Activated naive CD8-positive, alpha-beta T cell treated with anti-CD3 and anti-CD28 coated beads for 36 hours (primary cell): ENCODE results near the gene VRK1. TPM values are rescaled to one million over a fixed set of nuclear protein-coding genes. Genes with fewer than 3 reads are reported as not detected.

Experiments
- DNase-seq: peaks from one replicate; pipeline ENCODE4 v3.0.0; 2021
- H3K27ac Mint-ChIP-seq: one replicate; pipeline ENCODE4 v1.8.0; 2022; ENCODE audit warnings: mild to moderate bottlenecking, moderate library complexity, mixed read lengths
- H3K27me3 Mint-ChIP-seq: one replicate; pipeline ENCODE4 v1.8.0; 2022; ENCODE audit warnings: mild to moderate bottlenecking, mixed read lengths
- H3K36me3 Mint-ChIP-seq: one replicate; pipeline ENCODE4 v1.8.0; 2021; ENCODE audit warnings: mild to moderate bottlenecking, mixed read lengths
- H3K4me1 Mint-ChIP-seq: one replicate; pipeline ENCODE4 v1.8.0; 2021; ENCODE audit warnings: mixed read lengths
- H3K4me3 Mint-ChIP-seq: one replicate; pipeline ENCODE4 v1.8.0; 2022; ENCODE audit warnings: mild to moderate bottlenecking, moderate library complexity, mixed read lengths
- H3K9me3 Mint-ChIP-seq: one replicate; pipeline ENCODE4 v1.8.0; 2022; ENCODE audit warnings: mixed read lengths
- total RNA-seq, 2 experiments: library from RNA; stranded (reverse); gene quantifications; one replicate each; pipeline ENCODE4 v1.2.3, GENCODE V29; 2021

Gene VRK1
- total RNA-seq, 2 experiments from 2014 or later: 85.7 to 96.8 TPM

GRCh38 chr14:96801931-96802330, 4.7 kb downstream of the VRK1 start:
- H3K4me3 Mint-ChIP-seq: no peak overlapping the region
- DNase-seq: no peak
- peaks cover 34% of the 10 kb centered on the region for H3K36me3 Mint-ChIP-seq
- no peak overlapping the region for H3K27ac Mint-ChIP-seq
- H3K27me3 Mint-ChIP-seq: no peaks in the 10 kb centered on the region
- peaks cover 49% of the 10 kb centered on the region for H3K4me1 Mint-ChIP-seq
- H3K9me3 Mint-ChIP-seq: no peaks in the 10 kb centered on the region

- Mint-ChIP-seq H3K9me3 (no peaks in the 10 kb centered on the region), H3K4me1 (peaks cover 48% of the 10 kb centered on the region), H3K36me3 (peaks cover 38% of the 10 kb centered on the region), H3K4me3 (no peak overlapping the region), H3K27me3 (no peaks in the 10 kb centered on the region), H3K27ac (no peak overlapping the region)
- DNase-seq: no peak
Observed at GRCh38 chr14:96802963-96803362, 5.8 kb downstream of the VRK1 start.

GRCh38 chr14:96803958-96804357, 6.8 kb downstream of the VRK1 start:
- no peak overlapping the region for H3K27ac Mint-ChIP-seq
- no peak overlapping the region for H3K4me3 Mint-ChIP-seq
- H3K27me3 Mint-ChIP-seq: no peaks in the 10 kb centered on the region
- H3K9me3 Mint-ChIP-seq: no peaks in the 10 kb centered on the region
- DNase-seq: no peak
- H3K36me3 Mint-ChIP-seq: peaks cover 42% of the 10 kb centered on the region
- H3K4me1 Mint-ChIP-seq: peaks cover 42% of the 10 kb centered on the region

GRCh38 chr14:96804895-96805294, 7.7 kb downstream of the VRK1 start:
- Mint-ChIP-seq H3K27ac (no peak overlapping the region), H3K4me1 (peaks cover 41% of the 10 kb centered on the region), H3K36me3 (peaks cover 45% of the 10 kb centered on the region), H3K27me3 (no peaks in the 10 kb centered on the region), H3K4me3 (no peak overlapping the region), H3K9me3 (no peaks in the 10 kb centered on the region)
- DNase-seq: no peak

GRCh38 chr14:96805956-96806355, 8.8 kb downstream of the VRK1 start:
- peaks cover 42% of the 10 kb centered on the region for H3K4me1 Mint-ChIP-seq
- DNase-seq: no peak
- H3K4me3 Mint-ChIP-seq: no peak overlapping the region
- no peaks in the 10 kb centered on the region for H3K9me3 Mint-ChIP-seq
- peaks cover 51% of the 10 kb centered on the region for H3K36me3 Mint-ChIP-seq
- no peak overlapping the region for H3K27ac Mint-ChIP-seq
- H3K27me3 Mint-ChIP-seq: no peaks in the 10 kb centered on the region

- Mint-ChIP-seq H3K4me1 (peaks cover 48% of the 10 kb centered on the region), H3K27me3 (no peaks in the 10 kb centered on the region), H3K4me3 (no peak overlapping the region), H3K36me3 (peaks cover 55% of the 10 kb centered on the region), H3K9me3 (peaks cover 1% of the 10 kb centered on the region), H3K27ac (no peak overlapping the region)
- no peak for DNase-seq
Observed at GRCh38 chr14:96806836-96807235, 9.7 kb downstream of the VRK1 start.

GRCh38 chr14:96808619-96809406, 11.6 kb downstream of the VRK1 start:
- H3K4me3 Mint-ChIP-seq: no peak overlapping the region
- peaks cover 1% of the 10 kb centered on the region for H3K9me3 Mint-ChIP-seq
- H3K36me3 Mint-ChIP-seq: peaks cover 47% of the 10 kb centered on the region
- no peak for DNase-seq
- no peak overlapping the region for H3K27ac Mint-ChIP-seq
- no peaks in the 10 kb centered on the region for H3K27me3 Mint-ChIP-seq
- H3K4me1 Mint-ChIP-seq: peaks cover 50% of the 10 kb centered on the region

- H3K9me3 Mint-ChIP-seq: peaks cover 1% of the 10 kb centered on the region
- H3K27ac Mint-ChIP-seq: no peak overlapping the region
- DNase-seq: no peak
- peaks cover 33% of the 10 kb centered on the region for H3K4me1 Mint-ChIP-seq
- no peak overlapping the region for H3K4me3 Mint-ChIP-seq
- H3K36me3 Mint-ChIP-seq: peaks cover 42% of the 10 kb centered on the region
- H3K27me3 Mint-ChIP-seq: no peaks in the 10 kb centered on the region
Observed at GRCh38 chr14:96811265-96811664, 14.1 kb downstream of the VRK1 start.

- H3K36me3 Mint-ChIP-seq: peaks cover 38% of the 10 kb centered on the region
- no peak overlapping the region for H3K27ac Mint-ChIP-seq
- no peak overlapping the region for H3K4me3 Mint-ChIP-seq
Observed at GRCh38 chr14:96811985-96812667, 14.9 kb downstream of the VRK1 start.

GRCh38 chr14:96816281-96816680, 19.1 kb downstream of the VRK1 start:
- H3K27me3 Mint-ChIP-seq: no peaks in the 10 kb centered on the region
- H3K27ac Mint-ChIP-seq: no peak overlapping the region
- H3K4me1 Mint-ChIP-seq: peaks cover 40% of the 10 kb centered on the region

More at GRCh38 chr14:96811985-96812667, 14.9 kb downstream of the VRK1 start:
- no peak for DNase-seq
- peaks cover 35% of the 10 kb centered on the region for H3K4me1 Mint-ChIP-seq
- H3K9me3 Mint-ChIP-seq: peaks cover 1% of the 10 kb centered on the region
- no peaks in the 10 kb centered on the region for H3K27me3 Mint-ChIP-seq

GRCh38 chr14:96817750-96818666, 20.8 kb downstream of the VRK1 start:
- H3K4me1 Mint-ChIP-seq: peaks cover 28% of the 10 kb centered on the region
- peaks cover 31% of the 10 kb centered on the region for H3K36me3 Mint-ChIP-seq
- H3K4me3 Mint-ChIP-seq: no peak overlapping the region
- no peak for DNase-seq
- H3K27ac Mint-ChIP-seq: no peak overlapping the region
- no peaks in the 10 kb centered on the region for H3K27me3 Mint-ChIP-seq
- peaks cover 3% of the 10 kb centered on the region for H3K9me3 Mint-ChIP-seq

More at GRCh38 chr14:96816281-96816680, 19.1 kb downstream of the VRK1 start:
- H3K36me3 Mint-ChIP-seq: peaks cover 24% of the 10 kb centered on the region
- no peak for DNase-seq
- no peak overlapping the region for H3K4me3 Mint-ChIP-seq
- peaks cover under 1% of the 10 kb centered on the region for H3K9me3 Mint-ChIP-seq

- Mint-ChIP-seq H3K27ac (no peak overlapping the region), H3K4me1 (peaks cover 34% of the 10 kb centered on the region), H3K4me3 (no peak overlapping the region), H3K27me3 (no peaks in the 10 kb centered on the region), H3K9me3 (peaks cover 11% of the 10 kb centered on the region), H3K36me3 (peaks cover 36% of the 10 kb centered on the region)
- no peak for DNase-seq
Observed at GRCh38 chr14:96821501-96821900, 24.3 kb downstream of the VRK1 start.

- Mint-ChIP-seq H3K27me3 (no peaks in the 10 kb centered on the region), H3K4me1 (peaks cover 22% of the 10 kb centered on the region), H3K4me3 (no peak overlapping the region), H3K27ac (no peak overlapping the region), H3K9me3 (peaks cover 13% of the 10 kb centered on the region), H3K36me3 (peaks cover 50% of the 10 kb centered on the region)
- no peak for DNase-seq
Observed at GRCh38 chr14:96823652-96824051, 26.5 kb downstream of the VRK1 start.

- Mint-ChIP-seq H3K4me3 (no peak overlapping the region), H3K9me3 (peaks cover 15% of the 10 kb centered on the region), H3K36me3 (peaks cover 50% of the 10 kb centered on the region), H3K27me3 (no peaks in the 10 kb centered on the region), H3K27ac (no peak overlapping the region), H3K4me1 (peaks cover 21% of the 10 kb centered on the region)
- DNase-seq: no peak
Observed at GRCh38 chr14:96824283-96824682, 27.1 kb downstream of the VRK1 start.

GRCh38 chr14:96826818-96827217, 29.6 kb downstream of the VRK1 start:
- no peak for DNase-seq
- peaks cover 27% of the 10 kb centered on the region for H3K4me1 Mint-ChIP-seq
- H3K36me3 Mint-ChIP-seq: peaks cover 53% of the 10 kb centered on the region
- no peaks in the 10 kb centered on the region for H3K27me3 Mint-ChIP-seq
- H3K27ac Mint-ChIP-seq: no peak overlapping the region
- no peak overlapping the region for H3K4me3 Mint-ChIP-seq
- H3K9me3 Mint-ChIP-seq: peaks cover 25% of the 10 kb centered on the region
